ENCODE measurements around the gene USP13.

Gene USP13

DNA sequence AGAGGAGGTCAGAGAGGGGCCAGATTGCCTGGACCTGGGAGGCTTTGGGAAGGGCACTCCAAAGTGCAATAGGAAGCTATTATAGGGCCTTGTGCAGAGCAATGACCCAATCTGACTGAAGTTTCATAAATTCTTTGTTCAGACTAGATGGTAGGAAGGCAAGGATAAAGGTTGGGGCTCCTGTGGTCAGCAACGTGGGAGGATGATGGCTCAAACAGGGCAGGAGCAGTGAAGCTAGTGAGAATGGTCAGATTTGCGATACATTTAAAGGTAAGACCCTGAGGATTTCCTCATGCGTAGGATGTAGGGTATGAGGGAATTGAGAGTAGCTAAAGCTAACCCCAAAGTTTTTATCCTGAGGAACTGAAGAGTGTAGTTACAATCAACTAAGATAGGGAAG, 139.0 kb downstream of the USP13 start:
- Histone ChIP-seq H3K4me3 (IDR thresholded peaks at IDR 0.05; ENCODE audit: insufficient read depth, low read depth, low read length) (no peak overlapping the region), H3K9ac (no peak overlapping the region), H3K27ac (no peak overlapping the region), H3K79me2 (ENCODE audit: insufficient read depth, low read depth) (no peaks in the 10 kb centered on the region), H3K27me3 (ENCODE audit: insufficient read depth, low read depth) (no peaks in the 10 kb centered on the region), H4K20me1 (ENCODE audit: insufficient read depth) (no peaks in the 10 kb centered on the region), H3K4me1 (ENCODE audit: low read depth, poor library complexity, severe bottlenecking) (no peaks in the 10 kb centered on the region), H2AFZ (ENCODE audit: low read depth) (no peak overlapping the region), H3K4me2 (no peak overlapping the region), H3K36me3 (ENCODE audit: insufficient read depth) (no peaks in the 10 kb centered on the region)
- TF ChIP-seq, protein P1, sequence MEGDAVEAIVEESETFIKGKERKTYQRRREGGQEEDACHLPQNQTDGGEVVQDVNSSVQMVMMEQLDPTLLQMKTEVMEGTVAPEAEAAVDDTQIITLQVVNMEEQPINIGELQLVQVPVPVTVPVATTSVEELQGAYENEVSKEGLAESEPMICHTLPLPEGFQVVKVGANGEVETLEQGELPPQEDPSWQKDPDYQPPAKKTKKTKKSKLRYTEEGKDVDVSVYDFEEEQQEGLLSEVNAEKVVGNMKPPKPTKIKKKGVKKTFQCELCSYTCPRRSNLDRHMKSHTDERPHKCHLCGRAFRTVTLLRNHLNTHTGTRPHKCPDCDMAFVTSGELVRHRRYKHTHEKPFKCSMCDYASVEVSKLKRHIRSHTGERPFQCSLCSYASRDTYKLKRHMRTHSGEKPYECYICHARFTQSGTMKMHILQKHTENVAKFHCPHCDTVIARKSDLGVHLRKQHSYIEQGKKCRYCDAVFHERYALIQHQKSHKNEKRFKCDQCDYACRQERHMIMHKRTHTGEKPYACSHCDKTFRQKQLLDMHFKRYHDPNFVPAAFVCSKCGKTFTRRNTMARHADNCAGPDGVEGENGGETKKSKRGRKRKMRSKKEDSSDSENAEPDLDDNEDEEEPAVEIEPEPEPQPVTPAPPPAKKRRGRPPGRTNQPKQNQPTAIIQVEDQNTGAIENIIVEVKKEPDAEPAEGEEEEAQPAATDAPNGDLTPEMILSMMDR (conservative IDR thresholded peaks at IDR 0.05; ENCODE audit: low read depth, low read length) = no peak

DNA sequence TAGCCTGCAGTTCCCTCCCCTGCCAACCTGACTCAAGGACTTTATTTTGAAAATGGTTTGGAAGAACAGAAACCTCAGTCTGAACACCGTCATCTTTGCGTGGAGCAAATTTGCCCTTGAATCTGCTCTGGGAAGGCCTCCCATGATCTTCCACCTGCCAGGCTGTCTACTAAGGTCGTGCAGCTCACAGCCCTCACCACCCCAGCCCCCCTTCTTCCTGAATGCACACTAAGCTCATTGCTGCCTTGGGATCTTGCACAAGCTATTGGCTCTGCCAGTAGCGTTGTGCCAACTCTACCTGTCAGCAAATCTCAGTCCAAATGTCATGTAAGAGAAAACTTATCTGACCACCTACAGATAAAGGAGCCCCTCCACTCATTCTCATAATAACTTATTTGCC, 141.5 kb downstream of the USP13 start:
- Histone ChIP-seq H3K4me2 (no peak overlapping the region), H3K79me2 (ENCODE audit: insufficient read depth, low read depth) (no peaks in the 10 kb centered on the region), H3K36me3 (ENCODE audit: insufficient read depth) (no peaks in the 10 kb centered on the region), H2AFZ (ENCODE audit: low read depth) (no peak overlapping the region), H4K20me1 (ENCODE audit: insufficient read depth) (no peaks in the 10 kb centered on the region), H3K27me3 (ENCODE audit: insufficient read depth, low read depth) (no peaks in the 10 kb centered on the region), H3K9ac (no peak overlapping the region), H3K27ac (no peak overlapping the region), H3K4me1 (ENCODE audit: low read depth, poor library complexity, severe bottlenecking) (no peaks in the 10 kb centered on the region), H3K4me3 (IDR thresholded peaks at IDR 0.05; ENCODE audit: insufficient read depth, low read depth, low read length) (no peak overlapping the region)
- TF ChIP-seq, protein P1 (conservative IDR thresholded peaks at IDR 0.05; ENCODE audit: low read depth, low read length) = no peak

DNA sequence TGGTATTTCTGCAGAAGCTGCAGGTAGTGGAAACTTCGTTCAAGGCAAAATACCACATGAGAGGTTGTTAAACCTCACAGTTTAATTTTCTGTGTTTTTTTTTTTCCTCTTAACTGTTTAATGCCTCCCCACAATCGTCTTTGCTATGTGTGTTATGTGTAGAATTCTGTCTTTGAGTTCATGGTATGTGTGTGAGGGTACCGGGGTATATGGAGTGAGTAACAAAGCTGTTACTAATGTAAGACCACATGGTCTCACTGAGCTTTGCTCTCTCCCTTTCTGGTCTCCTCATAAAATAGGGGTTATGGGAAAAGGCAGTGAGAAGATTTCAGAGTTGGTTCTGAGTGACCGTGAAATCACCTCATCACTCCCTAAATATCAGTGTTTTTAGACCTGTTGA, 143.6 kb downstream of the USP13 start:
- H3K79me2 ChIP-seq (ENCODE audit: insufficient read depth, low read depth) = no peaks in the 10 kb centered on the region
- H3K36me3 ChIP-seq (ENCODE audit: insufficient read depth) = no peaks in the 10 kb centered on the region
- TF ChIP-seq, protein P1 (conservative IDR thresholded peaks at IDR 0.05; ENCODE audit: low read depth, low read length) = no peak
- H3K27ac ChIP-seq = no peak overlapping the region
- H3K4me1 ChIP-seq (ENCODE audit: low read depth, poor library complexity, severe bottlenecking) = no peaks in the 10 kb centered on the region
- H3K27me3 ChIP-seq (ENCODE audit: insufficient read depth, low read depth) = no peaks in the 10 kb centered on the region
- no peak overlapping the region for H2AFZ ChIP-seq (ENCODE audit: low read depth)
- no peaks in the 10 kb centered on the region for H4K20me1 ChIP-seq (ENCODE audit: insufficient read depth)
- no peak overlapping the region for H3K4me2 ChIP-seq
- H3K4me3 ChIP-seq (IDR thresholded peaks at IDR 0.05; ENCODE audit: insufficient read depth, low read depth, low read length) = no peak overlapping the region
- no peak overlapping the region for H3K9ac ChIP-seq

DNA sequence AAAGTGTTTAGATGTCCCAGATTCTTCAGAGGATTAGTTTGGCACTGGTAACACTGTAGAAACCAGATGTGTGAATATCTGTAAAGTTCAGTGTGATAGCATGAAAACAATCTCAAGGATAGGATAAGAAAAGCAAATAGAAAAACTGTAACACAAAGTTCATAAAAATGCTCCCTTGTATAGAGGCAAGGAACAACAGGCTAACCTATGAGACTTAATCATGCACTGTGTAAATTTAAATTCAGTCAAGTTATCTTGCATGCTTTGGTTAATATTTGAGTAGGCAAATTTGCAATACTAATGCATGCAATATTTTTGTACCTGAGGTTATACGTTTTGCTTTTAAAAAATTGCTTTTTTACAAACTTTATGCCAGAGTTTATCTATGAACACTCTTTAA, 144.4 kb downstream of the USP13 start:
- Histone ChIP-seq H3K36me3 (ENCODE audit: insufficient read depth) (no peaks in the 10 kb centered on the region), H2AFZ (ENCODE audit: low read depth) (no peak overlapping the region), H3K4me1 (ENCODE audit: low read depth, poor library complexity, severe bottlenecking) (no peaks in the 10 kb centered on the region), H3K27me3 (ENCODE audit: insufficient read depth, low read depth) (no peaks in the 10 kb centered on the region), H3K79me2 (ENCODE audit: insufficient read depth, low read depth) (no peaks in the 10 kb centered on the region), H3K9ac (no peak overlapping the region), H3K4me3 (IDR thresholded peaks at IDR 0.05; ENCODE audit: insufficient read depth, low read depth, low read length) (no peak overlapping the region), H3K4me2 (no peak overlapping the region), H4K20me1 (ENCODE audit: insufficient read depth) (no peaks in the 10 kb centered on the region), H3K27ac (no peak overlapping the region)
- TF ChIP-seq, protein P1 (conservative IDR thresholded peaks at IDR 0.05; ENCODE audit: low read depth, low read length) = no peak

DNA sequence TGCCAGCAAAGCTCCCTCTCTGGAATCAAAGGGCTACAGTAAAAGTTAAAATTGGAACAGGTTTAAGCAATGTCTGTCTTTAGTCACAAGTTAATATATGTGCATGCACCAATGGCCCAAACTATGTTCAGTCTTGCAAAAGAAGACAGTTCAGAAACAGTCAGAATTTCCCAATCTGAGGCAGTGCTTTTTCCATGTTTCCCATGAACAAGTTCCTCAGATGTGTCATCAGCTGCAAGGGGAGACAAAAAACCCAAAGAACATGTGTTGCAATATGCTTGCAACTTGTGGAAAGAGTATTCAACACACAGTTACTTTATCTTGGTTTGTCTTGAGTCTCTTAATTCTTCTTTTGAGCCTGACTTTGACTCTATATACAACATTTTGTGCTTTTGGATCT, 148.4 kb downstream of the USP13 start:
- Histone ChIP-seq H2AFZ (ENCODE audit: low read depth) (no peak overlapping the region), H3K27me3 (ENCODE audit: insufficient read depth, low read depth) (no peaks in the 10 kb centered on the region), H3K36me3 (ENCODE audit: insufficient read depth) (no peaks in the 10 kb centered on the region), H3K9ac (no peak overlapping the region), H3K79me2 (ENCODE audit: insufficient read depth, low read depth) (no peaks in the 10 kb centered on the region), H3K4me3 (IDR thresholded peaks at IDR 0.05; ENCODE audit: insufficient read depth, low read depth, low read length) (no peak overlapping the region), H3K4me2 (no peak overlapping the region), H4K20me1 (ENCODE audit: insufficient read depth) (no peaks in the 10 kb centered on the region), H3K4me1 (ENCODE audit: low read depth, poor library complexity, severe bottlenecking) (no peaks in the 10 kb centered on the region), H3K27ac (no peak overlapping the region)
- TF ChIP-seq, protein P1 (conservative IDR thresholded peaks at IDR 0.05; ENCODE audit: low read depth, low read length) = no peak
